B cell (primary cell): ENCODE results near the gene NCAM1. TPM values are rescaled to one million over a fixed set of nuclear protein-coding genes. Genes with fewer than 3 reads are reported as not detected.

Experiments used
- ATAC-seq: fragments of 200-7000 bp; cut with Tn5 transposase; one replicate; pipeline ENCODE4 v1.10.0; 2021; ENCODE audit warnings: low read depth, mild to moderate bottlenecking, moderate number of reproducible peaks, moderate library complexity
- CTCF ChIA-PET: fragments of 350-600 bp; sonication (Branson Sonifier 250); formaldehyde crosslinking; loops from one replicate; lab custom pipeline; 2021; ENCODE audit warnings: antibody characterized with exemption, inconsistent platforms; lab: Charles Lee
- POLR2A ChIA-PET: fragments of 350-600 bp; sonication (Branson Sonifier 250); formaldehyde crosslinking; loops from one replicate; lab custom pipeline; 2021; ENCODE audit warnings: antibody characterized with exemption; lab: Charles Lee
- DNase-seq: peaks from one replicate; pipeline ENCODE4 v3.0.0; 2013
- H2AFZ ChIP-seq: 2 replicates; pipeline ENCODE4 v1.6.1; 2012; ENCODE audit warnings: mild to moderate bottlenecking, low read depth, low read length; ENCODE audit not compliant: insufficient read depth, poor library complexity, severe bottlenecking
- H3K27ac ChIP-seq, 2 donors: 1 replicate in 1 of 2; 2 replicates in 1 of 2; pipeline ENCODE4 v1.5.1; 2012 to 2013; ENCODE audit warnings: low read length in 2 of 2, mild to moderate bottlenecking in 2 of 2, moderate library complexity in 1 of 2
- H3K27me3 ChIP-seq, 4 experiments: fragments of 200-600 bp in 1 of 4; sonication (generic) in 1 of 4; replicated peaks in 1 of 4; 1 replicate in 2 of 4; 2 replicates in 2 of 4; pipeline versions ENCODE4 v1.6.1 to v1.7.0; 2013 to 2016; ENCODE audit warnings: low read length in 3 of 4, mild to moderate bottlenecking in 2 of 4, mixed read lengths in 1 of 4, moderate library complexity in 1 of 4; ENCODE audit not compliant: insufficient read depth in 4 of 4, control insufficient read depth in 3 of 4; ENCODE audit errors: control extremely low read depth in 1 of 4
- H3K36me3 ChIP-seq, 2 experiments: replicated peaks in 1 of 2; 1 replicate in 1 of 2; 2 replicates in 1 of 2; pipeline versions ENCODE4 v1.6.1 to v1.7.1; 2013; ENCODE audit warnings: low read length in 1 of 2; ENCODE audit not compliant: insufficient read depth in 2 of 2, control insufficient read depth in 1 of 2; ENCODE audit errors: control extremely low read depth in 1 of 2, extremely low read depth in 1 of 2
- H3K4me1 ChIP-seq, 2 donors: fragments of 200-600 bp in 1 of 2; sonication (generic) in 1 of 2; 1 replicate in 1 of 2; 2 replicates in 1 of 2; pipeline versions ENCODE4 v1.5.1 to v1.6.1; 2013 to 2017; ENCODE audit warnings: low read length in 2 of 2; ENCODE audit not compliant: control insufficient read depth in 2 of 2, insufficient read depth in 2 of 2
- H3K4me2 ChIP-seq: replicated peaks from 2 replicates; pipeline ENCODE3; 2012; ENCODE audit warnings: mild to moderate bottlenecking, low read depth, low read length; ENCODE audit not compliant: poor library complexity, severe bottlenecking
- H3K4me3 ChIP-seq, 5 experiments: fragments of 200-600 bp in 1 of 5; sonication (generic) in 1 of 5; 1 replicate in 3 of 5; 2 replicates in 2 of 5; pipeline versions ENCODE4 v1.5.1 to v1.7.0; 2011 to 2016; ENCODE audit warnings: low read length in 4 of 5, mild to moderate bottlenecking in 4 of 5, low read depth in 2 of 5, control low read depth in 1 of 5, moderate library complexity in 1 of 5; ENCODE audit not compliant: insufficient read depth in 1 of 5; ENCODE audit errors: control extremely low read depth in 1 of 5, extremely low read depth in 1 of 5
- H3K79me2 ChIP-seq: fragments of 200-600 bp; sonication (generic); one replicate; pipeline ENCODE4 v1.6.0; 2016; ENCODE audit warnings: low read length; ENCODE audit not compliant: control insufficient read depth, insufficient read depth
- H3K9ac ChIP-seq: fragments of 200-600 bp; sonication (generic); 2 replicates; pipeline ENCODE4 v1.6.1; 2017; ENCODE audit warnings: mild to moderate bottlenecking, low read length, moderate library complexity
- H3K9me3 ChIP-seq, 3 donors: one replicate each; pipeline versions ENCODE4 v1.6.1 to v1.7.1; 2013; ENCODE audit warnings: low read length in 2 of 3; ENCODE audit not compliant: control insufficient read depth in 2 of 3, insufficient read depth in 1 of 3; ENCODE audit errors: control extremely low read depth in 1 of 3
- H4K20me1 ChIP-seq: 2 replicates; pipeline ENCODE4 v1.6.0; 2012; ENCODE audit warnings: mild to moderate bottlenecking, low read length; ENCODE audit not compliant: insufficient read depth, control insufficient read depth, poor library complexity, severe bottlenecking
- H3K27ac Mint-ChIP-seq: one replicate; pipeline ENCODE4 v1.8.0; 2021; ENCODE audit warnings: mixed read lengths
- H3K27me3 Mint-ChIP-seq: one replicate; pipeline ENCODE4 v1.8.0; 2021; ENCODE audit warnings: mixed read lengths
- H3K4me1 Mint-ChIP-seq: one replicate; pipeline ENCODE4 v1.8.0; 2021; ENCODE audit warnings: mixed read lengths
- H3K4me3 Mint-ChIP-seq: one replicate; pipeline ENCODE4 v1.8.0; 2021; ENCODE audit warnings: mixed read lengths
- H3K9me3 Mint-ChIP-seq: one replicate; pipeline ENCODE4 v1.8.0; 2022; ENCODE audit warnings: mixed read lengths; ENCODE audit not compliant: insufficient read depth
- CTCF ChIP-seq: fragments of 200-600 bp; IDR thresholded peaks from one replicate; pipeline ENCODE4 v1.8.0; 2022; ENCODE audit warnings: antibody characterized with exemption, mild to moderate bottlenecking
- EZH2 ChIP-seq: IDR thresholded peaks from 2 replicates; pipeline ENCODE4 v1.6.1; 2012; ENCODE audit warnings: borderline replicate concordance, low read depth, mild to moderate bottlenecking, moderate library complexity, low read length; ENCODE audit not compliant: insufficient read depth, poor library complexity, severe bottlenecking
- WGBS: methylation state at CpG from one replicate; pipeline ENCODE4 v1.1.5; 2013; ENCODE audit warnings: missing lambda C conversion rate; ENCODE audit not compliant: insufficient coverage; 5-methylcytosine and 5-hydroxymethylcytosine counted together
- intact Hi-C: fragments of 100-400 bp; cut with micrococcal nuclease; formaldehyde crosslinking; loops from one replicate; pipeline ENCODE4 v1.10.0; 2022
- polyA plus RNA-seq: library from polyadenylated mRNA; depleted of rRNA; stranded (reverse); fragments of >200 nt; gene quantifications from 2 replicates; pipeline ENCODE4 v1.2.3, GENCODE V29; 2012
- total RNA-seq, 2 donors: library from RNA; stranded (reverse); fragments of 120-200 nt in 1 of 2; gene quantifications; 1 replicate in 1 of 2; 2 replicates in 1 of 2; pipeline versions ENCODE4 v1.2.3 to v1.2.4, GENCODE V29; 2013 to 2022

The NCAM1 gene
- total and polyA plus RNA-seq, 2 donors (not counting 1 experiment from before 2014, with no cell fraction given) = 0.37 TPM; not detected in 1

DNA sequence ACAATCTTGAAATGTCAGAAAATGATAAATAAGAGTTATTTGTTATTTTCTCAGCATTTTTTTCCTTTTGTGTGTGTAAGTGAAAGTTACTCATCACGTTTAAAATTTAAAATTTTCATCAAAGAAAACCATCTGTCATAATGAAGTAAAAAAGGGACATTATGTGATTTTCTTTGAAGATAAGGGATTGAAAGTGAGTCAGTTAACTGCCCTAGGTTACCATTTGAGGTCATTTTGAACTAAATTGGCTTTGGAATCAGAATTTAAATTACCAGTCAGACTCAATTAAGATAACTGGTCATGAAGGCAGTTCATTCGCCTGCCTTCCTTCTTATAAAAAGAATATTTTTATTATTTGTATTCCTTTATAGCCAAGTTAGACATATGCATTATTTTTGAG lies 14.3 kb downstream of the NCAM1 start:
- CTCF ChIA-PET = no interaction called here
- no peaks in the 10 kb centered on the region for H3K4me1 Mint-ChIP-seq
- WGBS = no CpG with 5 or more reads among the region's 2 CpGs
- H3K9me3 Mint-ChIP-seq = no peaks in the 10 kb centered on the region
- Histone ChIP-seq H3K9ac (no peak overlapping the region), H3K4me1 (no peaks in the 10 kb centered on the region), H3K27me3 (peaks cover 0 to 3% (median 0%) of the 10 kb centered on the region in 4 experiments), H2AFZ (no peak overlapping the region), H3K79me2 (no peaks in the 10 kb centered on the region), H3K4me3 (no peak overlapping the region), H3K27ac (no peak overlapping the region), H3K36me3 (no peaks in the 10 kb centered on the region), H4K20me1 (no peaks in the 10 kb centered on the region), H3K4me2 (no peak overlapping the region), H3K9me3 (no peaks in the 10 kb centered on the region)
- DNase-seq (no peak), ATAC-seq (no peak)
- POLR2A ChIA-PET = no interaction called here
- no peak overlapping the region for H3K4me3 Mint-ChIP-seq
- TF ChIP-seq CTCF = no peak
- no peak for TF ChIP-seq EZH2
- intact Hi-C loops = no loop called here
- H3K27me3 Mint-ChIP-seq = peaks cover 9% of the 10 kb centered on the region
- H3K27ac Mint-ChIP-seq = no peak overlapping the region

DNA sequence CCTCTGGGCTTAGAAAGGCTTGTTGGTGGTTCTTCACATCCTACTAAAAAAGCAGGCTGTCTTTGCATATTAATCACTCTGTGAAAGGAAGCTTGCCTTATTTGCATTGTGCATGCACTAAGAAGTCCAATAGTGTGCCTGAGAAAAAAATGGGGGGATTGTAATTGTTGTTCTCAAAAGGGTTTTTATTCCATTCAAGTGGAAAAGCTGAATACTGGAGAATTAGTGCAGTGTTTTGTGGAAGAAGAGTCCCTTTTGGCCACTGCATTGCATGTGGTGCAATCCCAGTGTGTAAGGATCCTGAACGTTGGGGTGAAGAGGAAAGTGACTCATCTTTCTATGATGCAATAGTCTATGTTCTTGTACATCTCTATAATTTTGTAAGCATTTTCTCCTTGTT lies 16.5 kb downstream of the NCAM1 start:
- Histone ChIP-seq H4K20me1 (no peaks in the 10 kb centered on the region), H3K36me3 (no peaks in the 10 kb centered on the region), H3K4me2 (no peak overlapping the region), H3K4me3 (no peak overlapping the region), H3K27ac (no peak overlapping the region), H2AFZ (no peak overlapping the region), H3K27me3 (no peaks in the 10 kb centered on the region), H3K9ac (no peak overlapping the region), H3K79me2 (no peaks in the 10 kb centered on the region), H3K4me1 (no peaks in the 10 kb centered on the region), H3K9me3 (no peaks in the 10 kb centered on the region)
- WGBS = no CpG with 5 or more reads among the region's 1 CpG
- Mint-ChIP-seq H3K27ac (no peak overlapping the region), H3K4me3 (no peak overlapping the region), H3K27me3 (peaks cover 9% of the 10 kb centered on the region), H3K9me3 (no peaks in the 10 kb centered on the region), H3K4me1 (no peaks in the 10 kb centered on the region)
- no peak for TF ChIP-seq CTCF
- TF ChIP-seq EZH2 = no peak
- ATAC-seq = no peak
- DNase-seq = no peak
- ChIA-PET CTCF (no interaction called here), POLR2A (no interaction called here)
- intact Hi-C loops = no loop called here
